ENCODE results near the gene MCRIP1.
A peak's percentile ranks its signal among the peaks of the same experiment; 100 is the strongest.

Gene MCRIP1, protein sequence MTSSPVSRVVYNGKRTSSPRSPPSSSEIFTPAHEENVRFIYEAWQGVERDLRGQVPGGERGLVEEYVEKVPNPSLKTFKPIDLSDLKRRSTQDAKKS

DNA sequence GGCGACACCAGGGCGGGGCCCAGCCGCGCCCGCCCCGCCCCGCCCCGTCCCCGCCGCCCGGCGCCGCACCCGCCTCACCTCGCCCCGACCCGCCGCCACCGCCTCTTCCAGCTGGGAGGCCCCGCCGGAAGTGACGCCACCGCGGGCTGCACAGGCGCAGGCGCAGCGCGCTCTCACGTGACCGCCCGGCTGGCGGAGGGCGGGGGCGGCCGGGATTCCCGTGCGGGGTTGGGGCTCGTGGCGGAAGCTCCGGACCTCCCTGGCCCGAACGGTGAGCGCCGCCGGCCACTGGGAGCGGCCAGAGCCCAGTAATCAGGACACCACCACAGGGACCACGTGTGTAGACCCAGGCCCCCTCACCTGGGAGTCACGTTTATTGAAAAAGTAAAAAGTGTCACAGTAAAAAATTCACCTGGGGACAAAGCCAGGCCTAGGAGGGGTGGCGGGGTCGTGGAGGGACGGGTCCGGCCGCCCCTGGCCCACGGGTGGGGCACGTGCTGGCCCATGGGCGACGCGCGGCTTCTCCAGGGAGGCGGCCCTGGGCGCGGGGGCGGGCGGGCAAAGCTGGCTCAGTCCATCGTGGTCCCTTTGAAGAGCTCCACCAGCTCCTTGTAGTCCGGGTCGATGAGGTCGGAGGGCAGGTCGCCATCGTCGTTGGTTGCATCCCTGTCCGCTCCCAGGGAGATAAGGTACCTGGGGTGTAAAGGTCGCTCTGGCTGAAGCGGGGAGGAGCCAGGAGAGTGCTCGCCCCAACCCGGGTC, at the start of gene MCRIP1:
TSS of gene MCRIP1 (minus strand) at position 132 of the 761 bp plus-strand sequence. CDS start 8,785 bp downstream, outside the sequence.
- peak; percentile 88 for DNase-seq

DNA sequence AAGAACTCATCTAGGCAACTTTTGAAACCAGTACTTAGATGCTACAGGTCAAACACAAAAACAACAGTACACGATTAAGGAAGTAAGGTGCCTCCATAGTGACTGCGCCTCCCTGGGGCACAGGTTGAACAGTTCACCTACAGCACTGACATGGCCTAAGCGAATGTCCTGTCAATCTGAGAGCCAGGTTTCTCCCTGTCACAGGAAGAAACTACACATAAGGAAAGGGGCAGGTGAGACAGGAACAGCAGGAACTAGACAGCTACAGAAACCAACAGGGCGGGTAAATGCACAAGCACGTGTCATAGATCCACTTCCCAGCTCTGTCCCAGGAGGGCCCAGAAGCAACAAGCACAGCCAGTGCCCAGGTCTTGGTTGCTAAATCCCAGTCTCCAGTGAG, 46.0 kb upstream of the MCRIP1 start:
- DNase-seq: no peak

DNA sequence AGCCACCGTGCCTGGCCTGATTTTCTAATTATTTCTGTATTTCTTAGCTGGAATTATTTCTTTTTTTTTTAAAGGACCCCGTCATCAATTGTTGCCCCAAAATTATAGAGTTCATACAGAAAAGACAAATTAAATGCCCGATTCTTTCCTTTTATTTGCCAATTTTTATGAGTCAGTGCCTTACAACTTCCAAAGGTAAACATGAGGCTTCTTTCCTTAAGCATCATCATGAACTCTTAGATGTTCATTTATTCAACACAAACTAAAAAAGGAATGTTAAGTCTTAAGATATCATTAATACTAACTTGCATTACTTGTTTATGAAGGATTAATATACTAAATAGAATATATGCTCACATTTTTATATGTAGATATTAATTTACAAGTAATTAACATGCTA, 45.2 kb upstream of the MCRIP1 start:
- no peak for DNase-seq

DNA sequence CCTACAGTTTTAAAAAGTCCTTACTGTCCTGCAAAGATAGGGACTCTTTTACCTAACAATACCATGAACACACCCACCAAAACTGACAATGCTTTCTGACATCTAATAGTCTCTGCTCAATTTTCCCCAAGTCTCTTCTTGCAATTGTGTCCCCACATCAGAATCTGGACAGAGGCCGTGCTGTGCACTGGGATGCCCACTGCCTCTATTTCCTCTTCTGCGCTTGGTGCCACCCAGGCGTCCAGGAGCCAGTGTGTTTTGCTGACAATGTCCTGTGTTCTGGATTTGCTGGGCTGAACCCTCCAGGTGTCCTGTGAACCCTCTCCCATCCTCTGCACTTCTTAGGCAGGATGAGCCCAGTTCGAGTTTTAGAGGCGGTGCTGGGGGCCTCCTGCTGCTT, 44.5 kb upstream of the MCRIP1 start:
- DNase-seq: no peak

DNA sequence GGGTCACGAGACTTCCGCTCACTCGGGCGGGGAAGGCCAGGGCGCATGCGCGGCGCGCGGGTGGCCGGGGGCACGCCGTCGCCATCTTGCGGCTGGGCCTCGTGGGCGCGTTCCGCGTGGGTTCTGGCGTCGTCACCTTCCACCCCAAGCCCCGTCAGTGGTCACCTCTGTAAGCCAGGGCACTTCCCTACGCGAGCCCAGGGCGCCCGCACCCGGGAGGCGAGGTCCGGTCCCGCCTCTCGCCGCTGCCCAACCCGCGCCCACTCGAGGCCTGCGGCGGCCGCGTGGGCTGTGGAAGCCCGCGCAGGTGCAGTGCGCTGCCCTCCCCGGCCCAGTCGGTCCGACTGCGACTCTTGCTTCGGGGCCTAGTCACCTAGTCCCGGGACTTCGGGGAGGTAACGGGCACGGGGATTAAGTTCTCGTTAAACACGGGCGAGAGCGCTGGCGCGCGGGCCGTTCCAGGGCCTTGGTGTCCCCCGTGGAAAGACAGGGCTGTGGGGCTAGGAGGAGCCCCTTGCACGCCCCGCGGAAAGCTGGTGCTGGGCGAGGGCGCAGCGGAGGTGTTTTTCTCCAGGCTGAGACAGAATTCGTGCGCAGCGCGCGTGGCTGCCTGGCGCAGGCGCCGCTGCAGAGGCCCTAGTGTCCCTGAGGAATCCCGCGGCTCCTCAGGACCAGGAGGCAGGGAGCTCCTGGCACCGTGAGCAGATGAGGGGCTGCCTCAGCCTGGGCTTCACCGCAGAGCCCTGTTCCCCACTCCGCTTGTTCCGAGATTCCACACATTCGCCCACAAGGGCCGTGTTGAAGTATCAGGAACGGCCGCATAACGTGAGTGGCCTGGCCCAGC, 38.5 kb upstream of the MCRIP1 start:
- DNase-seq: peak; percentile 86

DNA sequence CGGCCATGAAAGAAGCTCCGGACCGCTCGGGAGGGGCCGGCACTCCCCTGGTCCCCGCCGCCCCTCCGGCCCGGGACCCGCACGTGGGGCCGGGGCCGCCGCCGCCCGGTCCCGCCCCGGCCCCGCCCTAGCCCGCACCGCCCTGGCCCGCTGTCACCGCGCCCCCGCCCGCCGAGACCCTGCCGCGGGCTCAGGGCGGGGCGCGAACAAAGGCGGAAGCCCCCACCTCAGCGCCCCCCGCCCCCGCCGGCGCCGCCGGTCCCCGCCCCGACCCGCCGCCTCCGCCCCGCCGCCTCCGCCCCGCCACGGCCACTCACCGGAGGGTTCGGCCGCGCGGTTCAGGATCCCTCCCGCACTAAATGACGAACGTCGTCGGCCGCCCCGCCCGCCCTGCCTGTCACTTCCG, 37.9 kb upstream of the MCRIP1 start, which contains the start of gene ARHGDIA:
TSS of gene ARHGDIA (minus strand) at position 357 of the 406 bp plus-strand sequence. CDS start 1,407 bp downstream, outside the sequence.
- no peak for DNase-seq

DNA sequence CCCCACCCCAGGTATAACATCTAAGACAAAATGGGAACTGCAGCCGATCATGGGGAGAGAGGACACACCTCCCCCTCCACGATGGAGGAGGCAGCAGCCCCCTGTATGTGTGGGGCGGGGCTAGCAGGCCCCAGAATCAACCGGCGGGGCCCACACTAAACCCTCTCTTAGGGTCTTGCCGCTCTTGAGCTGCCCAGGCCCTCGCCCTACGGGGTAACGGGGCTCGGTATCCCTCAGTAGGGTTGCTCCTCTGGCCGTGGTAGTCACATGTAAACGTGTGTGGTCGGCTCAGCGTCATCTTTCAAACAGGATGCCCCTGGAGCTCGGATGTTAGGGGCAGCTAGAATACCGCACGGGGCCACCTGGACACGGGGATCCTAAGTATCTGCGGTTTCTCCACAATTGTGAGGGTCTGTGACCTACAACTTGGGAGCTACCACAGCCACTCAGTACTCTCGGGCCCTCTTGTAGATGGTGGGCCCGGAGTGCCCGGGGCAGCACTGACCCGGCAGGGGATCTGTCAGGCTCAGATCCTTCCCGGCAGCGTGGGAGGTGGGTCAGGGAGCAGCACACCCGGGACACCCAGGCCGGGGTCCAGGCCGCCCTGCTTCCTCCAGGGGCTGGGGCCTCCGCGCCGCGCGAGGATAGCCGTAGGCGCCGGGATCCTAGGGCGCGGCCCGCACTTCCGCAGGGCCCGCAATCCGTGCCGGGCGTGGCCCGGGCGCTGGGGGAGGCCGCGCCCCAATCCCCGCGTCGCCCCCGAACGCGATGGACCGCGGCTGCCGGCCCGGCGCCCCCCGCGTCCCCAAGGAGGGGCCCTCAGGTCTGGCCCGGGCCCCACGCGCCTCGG, 37.3 kb upstream of the MCRIP1 start:
- no peak for DNase-seq

DNA sequence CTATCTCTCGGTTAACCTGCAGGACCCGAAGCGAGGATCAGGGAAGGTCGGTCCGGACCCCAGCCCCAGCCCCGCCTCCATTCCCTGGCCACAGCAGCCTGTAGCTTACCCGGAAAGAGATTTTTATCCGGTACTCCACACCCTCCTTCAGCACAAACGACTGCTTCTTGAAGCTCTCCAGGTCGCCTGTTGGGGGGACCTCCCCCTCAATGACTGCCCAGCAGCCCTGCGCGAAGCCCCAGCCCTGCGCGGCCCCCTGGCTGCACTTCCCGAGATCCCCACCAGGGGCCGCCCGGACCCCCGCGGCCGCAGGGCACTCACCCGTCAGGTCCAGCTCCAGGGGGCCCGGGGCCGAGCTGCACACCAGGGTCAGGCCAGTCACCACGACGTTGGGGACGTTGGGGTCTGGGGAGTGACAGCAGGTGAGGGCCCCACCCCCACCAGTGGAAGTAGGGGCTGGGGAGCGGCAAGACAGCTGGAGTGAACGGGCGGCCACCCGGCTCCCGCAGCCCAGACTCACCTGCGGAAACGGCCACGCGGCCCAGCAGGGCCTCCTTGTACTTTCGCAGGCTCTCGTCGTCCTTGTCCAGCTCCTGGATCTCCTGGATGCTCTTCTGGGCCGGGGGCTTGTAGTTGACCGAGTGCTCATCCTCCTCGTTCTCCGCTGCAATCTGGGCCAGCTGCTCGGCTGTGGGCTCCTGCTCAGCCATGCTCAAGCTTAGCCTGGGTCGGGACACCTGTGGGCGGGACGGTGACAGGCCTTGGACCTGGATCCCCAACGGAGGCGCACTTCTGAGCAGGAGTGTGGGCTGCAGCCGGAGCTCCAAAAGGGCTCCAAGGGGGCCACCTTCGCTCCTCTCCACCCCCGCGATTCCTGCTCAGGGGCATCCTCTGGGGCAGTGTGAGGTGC, 36.4 kb upstream of the MCRIP1 start:
- peak; percentile 61 for DNase-seq

DNA sequence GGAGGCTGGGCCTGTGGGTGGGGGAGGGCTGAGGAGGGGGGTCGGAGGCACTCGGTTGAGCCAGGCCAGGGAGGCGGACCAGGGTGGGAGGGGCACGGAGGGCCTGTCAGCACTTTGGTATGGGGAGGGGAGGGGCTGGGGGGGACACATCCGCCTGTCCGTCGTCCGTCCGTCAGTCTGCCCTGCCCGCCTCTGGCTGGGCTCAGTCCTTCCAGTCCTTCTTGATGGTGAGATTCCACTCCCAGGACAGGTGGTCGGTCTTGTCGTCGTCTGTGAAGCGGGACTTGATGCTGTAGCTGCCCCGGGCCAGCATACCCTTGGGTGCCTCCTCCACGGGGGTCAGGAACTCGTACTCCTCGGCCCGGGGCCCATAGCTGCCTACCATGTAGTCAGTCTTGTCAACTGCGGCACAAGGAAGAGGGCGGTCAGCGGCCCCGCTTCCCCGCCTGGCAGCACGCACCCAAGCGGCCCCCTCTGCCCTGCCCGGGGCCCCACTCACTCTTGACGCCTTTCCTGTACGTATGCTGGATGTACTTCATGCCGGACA, 35.7 kb upstream of the MCRIP1 start:
- DNase-seq: peak; percentile 77

DNA sequence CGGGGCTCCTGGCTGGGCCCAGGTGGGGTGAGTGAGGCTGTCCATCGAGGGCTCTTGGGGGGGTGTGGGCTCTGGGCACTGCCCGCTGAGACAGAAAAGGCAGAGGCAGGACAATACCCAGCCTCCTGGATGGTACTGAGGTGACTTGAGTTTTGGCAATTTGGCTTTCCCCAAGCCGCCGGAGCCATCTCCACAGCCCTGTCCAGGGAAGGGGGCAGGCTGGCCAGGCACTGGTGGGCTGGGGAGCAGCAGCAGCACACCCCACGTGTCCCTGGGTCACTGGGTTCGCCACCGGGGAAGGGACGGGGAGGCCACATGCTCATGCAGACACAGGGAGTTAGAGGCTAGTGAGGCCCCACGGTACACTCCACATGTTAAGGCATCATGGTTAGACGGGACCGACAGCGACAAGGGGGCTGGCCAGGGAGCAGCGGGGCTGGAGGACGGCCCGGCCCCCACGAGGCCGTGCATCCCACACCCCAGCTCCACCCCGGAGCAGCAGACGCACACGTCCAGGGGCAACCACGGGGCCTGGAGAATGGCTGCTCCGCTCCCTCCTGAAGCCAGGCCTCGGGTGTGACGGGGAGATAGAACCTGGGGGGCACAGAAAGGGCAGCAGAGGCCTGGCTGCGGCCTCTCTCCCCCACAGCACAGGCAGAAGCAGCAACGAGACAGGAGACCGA, 35.0 kb upstream of the MCRIP1 start:
- DNase-seq: no peak

DNA sequence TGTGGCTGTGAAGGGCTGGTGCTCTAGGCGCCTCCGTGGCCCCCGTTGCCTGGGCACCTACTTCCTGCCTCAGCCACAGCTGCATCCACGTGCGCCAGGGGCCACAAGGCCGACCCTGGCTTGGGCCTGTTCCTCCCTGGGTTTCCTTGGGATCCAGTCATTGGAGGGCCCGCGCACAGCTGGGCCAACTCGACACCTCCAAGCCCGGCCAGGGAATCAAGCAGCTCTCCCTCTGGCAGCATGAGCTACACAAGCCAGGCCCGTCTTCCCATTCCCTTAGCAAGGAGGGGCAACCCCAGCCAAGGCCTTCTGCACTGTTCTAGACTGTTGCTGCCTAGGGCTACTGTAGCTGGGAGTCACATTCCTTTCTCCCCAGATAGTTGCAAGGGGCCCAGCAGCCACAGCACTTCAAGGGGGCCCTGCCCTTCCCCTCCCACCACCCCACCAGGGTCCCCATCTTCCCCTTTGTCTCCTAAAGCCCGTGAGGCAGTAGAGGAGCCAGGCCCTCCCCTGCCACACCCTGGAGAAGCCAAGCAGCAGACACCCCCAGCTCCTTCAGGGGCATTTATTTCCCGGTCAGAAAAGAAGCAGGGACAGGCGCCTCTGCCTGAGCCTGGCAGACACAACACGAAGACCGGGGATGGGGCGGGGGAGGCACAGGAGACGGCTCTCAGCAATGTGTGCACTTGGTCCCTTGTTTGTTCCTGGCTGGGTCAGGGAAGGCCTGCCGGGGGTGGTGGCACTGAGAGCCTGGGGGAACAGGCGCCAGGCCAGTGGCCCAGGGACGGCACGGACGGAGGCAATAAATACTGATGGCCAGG, 34.3 kb upstream of the MCRIP1 start:
- peak; percentile 30 for DNase-seq

DNA sequence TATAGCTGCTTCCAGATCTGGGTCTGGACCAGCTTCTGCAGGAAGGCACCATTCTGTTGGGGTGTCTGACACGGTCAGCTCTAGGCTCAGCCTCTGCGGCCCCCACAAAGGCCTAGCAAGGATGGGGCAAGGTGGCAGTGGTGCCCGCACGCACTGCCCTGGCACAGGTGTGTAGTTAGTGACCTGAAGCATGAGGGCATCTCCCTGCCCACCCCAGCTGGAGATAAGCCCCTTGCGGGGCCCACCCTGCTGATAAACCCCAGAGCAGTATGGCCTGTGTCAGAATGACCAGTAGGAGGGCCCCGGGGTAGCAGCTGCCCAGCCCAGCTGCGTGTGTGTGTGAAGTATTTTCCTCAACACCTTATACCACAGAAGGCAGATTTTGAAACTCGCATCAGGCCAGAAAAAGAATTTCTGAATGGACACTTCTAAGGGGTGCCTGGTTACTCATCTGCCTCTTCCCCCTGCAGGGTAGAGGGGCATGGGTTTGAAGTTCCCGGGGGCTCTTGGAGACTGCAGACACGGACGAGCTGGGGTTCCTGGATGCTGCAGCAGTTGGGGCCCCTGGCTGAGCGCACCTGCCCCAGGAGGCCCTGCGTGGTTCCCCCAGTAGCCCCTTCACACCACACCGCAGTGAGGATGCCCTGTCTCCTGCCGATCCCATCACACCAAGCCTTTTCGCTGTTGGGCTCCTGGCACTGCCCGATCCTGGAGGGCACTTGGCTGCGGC, 33.5 kb upstream of the MCRIP1 start:
- DNase-seq: no peak

DNA sequence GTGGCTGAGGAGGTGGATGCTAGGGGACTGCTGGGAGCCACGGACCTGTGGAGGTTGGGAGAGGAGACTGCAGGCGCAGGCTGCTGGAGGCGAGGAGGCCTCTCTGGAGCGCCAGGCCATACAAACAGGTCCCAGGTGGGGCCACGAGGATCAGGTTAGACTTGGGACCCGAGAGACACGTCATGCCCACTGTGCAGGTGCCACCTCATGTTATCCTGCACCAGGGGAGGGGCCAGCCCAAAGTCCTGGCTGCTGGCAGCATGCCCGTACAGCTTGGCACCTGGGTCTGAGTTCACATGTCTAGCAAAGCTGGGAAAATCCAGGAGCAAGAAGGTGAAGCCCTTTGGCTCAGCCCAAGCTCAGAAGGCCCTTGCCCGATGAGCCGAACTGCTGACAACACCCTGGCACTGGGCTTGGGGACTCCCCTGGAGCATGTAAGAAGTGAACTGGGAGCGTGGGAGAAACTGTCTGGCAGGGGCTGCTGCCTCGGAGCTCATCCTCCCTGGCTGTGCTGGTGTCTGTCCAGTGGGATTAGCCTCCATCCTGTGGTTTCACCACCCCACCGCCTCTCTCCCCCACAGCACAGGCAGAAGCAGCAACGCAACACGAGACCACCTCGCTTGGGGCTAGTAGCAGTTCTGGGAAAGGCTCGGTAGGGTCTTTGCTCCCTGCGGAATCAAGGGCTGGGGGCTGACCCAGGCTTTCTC, 32.8 kb upstream of the MCRIP1 start:
- no peak for DNase-seq

DNA sequence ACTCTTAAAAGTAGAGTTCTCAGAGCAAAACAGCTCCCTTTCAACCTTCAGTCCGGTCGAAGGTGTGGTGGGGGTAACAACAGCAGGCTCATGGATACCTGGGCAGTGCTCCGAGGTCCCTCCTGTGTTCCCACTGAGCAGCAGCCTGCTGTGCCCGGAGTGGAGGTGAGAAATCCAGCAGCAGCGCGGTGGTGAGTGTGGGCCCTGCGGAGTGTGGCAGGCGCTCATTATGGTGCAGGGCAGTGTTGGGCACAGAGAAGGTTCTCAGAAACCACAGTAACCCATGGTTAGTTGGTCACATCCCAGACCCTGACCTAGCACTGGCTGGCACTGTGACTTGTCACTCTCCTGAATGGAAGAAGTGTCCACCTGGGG, 32.3 kb upstream of the MCRIP1 start:
- DNase-seq: no peak

DNA sequence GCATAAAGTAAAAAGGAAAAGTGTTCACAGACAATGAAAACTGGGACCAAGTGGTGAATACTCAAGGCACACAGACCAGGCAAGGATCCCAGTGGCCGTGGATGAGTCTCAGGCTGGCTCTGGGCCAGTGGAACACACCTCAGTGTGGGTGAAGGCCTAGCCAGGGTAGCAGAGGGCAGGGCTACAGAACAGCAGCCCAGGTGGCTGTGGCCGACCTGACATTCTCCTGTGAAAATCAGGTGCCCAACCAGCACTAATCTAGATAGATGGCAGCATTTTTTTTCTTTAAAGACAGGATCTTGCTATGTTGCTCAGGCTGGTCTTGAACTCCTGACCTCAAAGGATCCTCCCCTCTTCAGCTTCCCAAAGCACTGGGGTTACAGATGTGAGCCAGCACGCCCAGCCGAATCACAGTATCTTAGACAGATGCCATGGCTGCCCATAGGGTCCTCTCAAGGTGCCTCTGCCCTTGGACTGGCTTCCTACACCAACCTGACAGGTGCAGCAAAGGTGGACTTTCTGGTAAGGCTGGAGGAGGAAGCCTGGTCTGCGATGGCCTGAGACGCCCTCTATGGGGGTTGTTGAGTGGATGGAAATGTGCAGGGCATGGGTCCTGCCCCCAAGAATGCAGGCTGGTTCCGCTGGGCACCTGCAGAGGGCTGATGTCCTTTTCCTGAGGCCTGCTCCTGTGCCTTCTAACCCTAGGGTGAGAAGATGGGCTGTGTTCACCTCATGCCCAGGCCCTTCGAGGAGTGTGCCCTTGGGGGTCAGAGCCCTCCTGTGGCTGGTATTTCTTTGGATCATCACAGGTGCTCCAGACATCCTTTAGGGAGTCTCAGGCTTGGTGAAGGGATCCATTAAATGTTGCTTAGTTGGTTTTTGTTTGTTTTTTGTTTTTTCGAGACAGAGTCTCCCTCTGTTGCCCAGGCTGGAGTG, 31.0 kb upstream of the MCRIP1 start:
- no peak for DNase-seq

DNA sequence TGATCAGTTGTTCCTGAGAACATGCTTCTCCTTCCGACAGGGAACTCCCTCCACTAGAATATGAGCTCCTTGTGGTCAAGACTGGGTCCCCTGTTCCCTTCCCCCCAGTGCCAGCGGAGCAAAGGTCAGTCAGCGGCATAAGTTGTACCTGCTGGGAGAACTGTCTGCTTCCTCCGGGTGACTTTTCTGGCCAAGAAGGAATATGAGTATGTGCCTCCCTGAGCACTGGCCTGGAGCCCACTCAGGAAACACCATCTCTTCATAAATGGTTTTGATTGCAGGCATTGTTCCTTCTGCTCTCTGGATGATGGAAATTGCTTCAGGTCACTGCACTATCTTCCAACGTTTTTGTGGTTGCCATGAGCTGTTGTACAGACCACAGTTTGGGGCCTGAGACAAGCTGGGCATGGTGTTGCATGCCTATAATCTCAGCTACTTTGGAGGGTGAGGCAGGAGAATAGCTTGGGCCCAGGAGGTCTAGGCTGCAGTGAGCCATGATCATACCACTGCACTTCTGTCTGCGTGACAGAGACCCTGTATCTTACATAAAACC, 30.1 kb upstream of the MCRIP1 start:
- DNase-seq: no peak
